ENCODE data around the gene P2RY6.
"Not testable (repeated sequence)": the region's sequence is repeated elsewhere in the genome, so short reads cannot be mapped to it uniquely, and the experiment has no call there.

Gene P2RY6

DNA sequence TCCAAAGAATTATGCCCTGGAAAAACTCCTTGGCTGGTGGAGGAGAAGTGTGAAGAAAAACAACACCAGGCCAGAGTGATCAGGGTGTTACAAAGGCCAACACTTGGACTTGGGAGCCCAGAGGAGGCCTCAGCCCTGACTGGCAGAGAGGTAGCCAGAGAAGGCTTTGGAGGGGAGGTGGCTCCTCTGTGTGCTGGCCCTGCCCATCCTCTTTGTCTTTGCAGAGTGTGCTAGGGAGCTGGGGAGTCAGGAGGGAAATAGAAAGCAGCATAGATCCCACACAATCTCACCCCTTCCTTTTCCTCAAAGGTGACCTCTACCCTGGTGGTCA lies 12.0 kb upstream of the P2RY6 start:
- DNase-seq (ENCODE audit: low read depth): no peak

DNA sequence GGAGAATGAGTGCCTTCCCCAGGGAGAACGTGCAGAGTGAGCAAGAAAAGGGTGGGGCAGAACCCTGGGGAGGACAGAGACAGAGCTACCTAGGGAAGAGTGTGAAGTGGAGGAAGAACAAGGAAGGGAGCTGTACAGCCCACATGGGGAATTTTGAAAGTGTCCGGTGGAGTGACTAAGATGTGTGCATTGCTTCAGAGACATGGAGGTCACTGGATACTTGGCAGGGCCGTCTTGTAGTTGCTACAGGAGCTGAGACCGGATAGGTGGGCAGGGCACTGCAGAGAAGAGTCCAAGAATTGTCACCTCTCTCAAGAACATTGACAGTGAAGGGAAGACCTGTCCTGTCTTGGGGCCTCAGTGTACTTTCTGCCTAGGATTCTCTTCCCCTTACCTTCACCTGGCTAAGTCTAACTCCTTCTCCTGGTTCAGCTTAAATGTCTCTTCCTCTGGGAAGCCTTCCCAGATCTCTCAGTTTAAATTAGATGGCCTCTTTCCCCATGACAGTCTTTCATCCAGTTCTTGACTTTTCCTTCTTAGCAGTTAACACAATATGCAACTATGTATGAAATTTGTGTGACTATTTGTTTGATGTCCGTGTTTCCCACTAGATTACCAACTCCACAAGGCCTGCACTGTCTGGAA lies 9.2 kb upstream of the P2RY6 start:
- DNase-seq (ENCODE audit: low read depth): no peak

DNA sequence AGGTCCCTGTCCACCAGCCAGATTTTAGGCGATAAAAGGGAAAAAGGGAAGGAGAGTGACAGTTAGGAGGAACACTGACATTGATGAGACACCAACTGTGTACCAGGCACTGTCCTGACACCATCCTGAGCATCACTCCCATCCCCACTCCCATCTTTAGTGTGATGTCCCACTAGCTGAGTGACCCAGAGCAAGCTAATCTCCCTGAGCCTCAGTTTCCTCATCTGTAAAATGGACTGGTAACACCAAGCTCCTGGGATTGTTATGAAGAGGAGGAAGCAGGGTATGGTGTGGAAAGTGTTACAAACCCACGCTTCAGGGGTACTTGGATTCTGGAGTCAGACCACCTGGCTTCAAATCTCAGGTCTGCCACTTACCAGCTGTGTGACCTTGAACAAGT lies 8.5 kb upstream of the P2RY6 start:
- no peak for DNase-seq (ENCODE audit: low read depth)

DNA sequence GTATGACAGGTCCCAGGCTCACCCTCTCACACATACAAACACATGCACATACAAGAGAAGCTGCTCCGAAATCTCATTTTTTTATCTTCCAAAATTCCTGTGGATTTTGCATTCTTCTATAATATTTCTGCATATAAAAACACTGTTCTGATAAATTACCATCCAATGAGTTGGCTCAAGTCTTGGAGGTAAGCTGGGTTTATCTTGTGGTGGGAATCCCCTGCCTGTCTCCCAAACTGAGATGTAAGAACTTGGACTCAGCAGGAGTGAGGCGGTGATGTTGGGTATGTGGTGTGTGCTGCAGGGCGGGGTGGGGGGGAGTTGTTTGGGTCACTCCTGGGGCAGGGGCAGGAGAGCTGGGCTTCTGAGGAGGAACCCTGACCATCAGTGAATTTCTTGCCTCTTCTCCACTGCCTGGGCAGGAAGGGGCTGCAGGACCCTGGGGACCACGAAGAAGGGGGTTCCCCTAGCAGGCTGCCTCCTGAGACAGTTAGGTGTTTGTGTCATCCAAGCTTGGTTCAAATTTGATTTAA lies 6.8 kb upstream of the P2RY6 start:
- DNase-seq (ENCODE audit: low read depth): no peak

DNA sequence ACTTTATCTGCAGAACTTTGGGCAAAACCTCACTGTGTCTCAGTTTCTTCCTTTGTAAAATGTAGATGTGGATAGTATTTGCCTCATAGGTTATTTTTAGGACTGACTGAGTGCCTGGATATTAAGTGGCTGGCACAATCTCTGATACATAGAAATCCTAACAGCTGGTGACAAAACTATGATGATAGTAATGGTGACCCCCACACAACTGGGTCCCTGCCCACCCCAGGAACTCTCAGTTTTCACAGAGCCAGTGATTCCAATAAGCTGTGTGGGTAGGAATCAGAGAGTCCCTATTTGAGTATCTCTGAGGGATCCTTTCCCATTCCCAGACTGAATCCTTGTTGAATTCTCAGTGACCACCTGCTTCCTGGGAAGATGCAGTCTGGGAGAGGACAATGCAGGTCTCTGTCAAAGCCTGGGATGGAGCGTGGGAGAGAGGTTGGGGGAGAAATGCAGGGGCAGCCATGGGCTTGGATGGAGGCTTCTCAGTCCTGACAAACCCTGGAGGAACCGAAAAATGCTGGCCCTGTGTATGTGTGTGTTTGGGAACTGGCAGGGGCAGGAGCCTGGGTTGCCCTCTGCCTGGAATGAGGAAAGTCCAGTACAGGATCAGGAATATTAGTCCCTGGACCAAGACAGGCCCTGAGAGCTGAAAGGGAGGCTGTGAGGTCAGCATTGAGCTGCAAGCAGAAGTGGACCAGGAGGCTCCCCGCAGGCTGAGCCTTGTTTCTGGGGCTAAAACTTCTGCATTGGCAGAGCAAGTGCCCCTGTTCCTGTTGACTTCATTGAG lies 6.1 kb upstream of the P2RY6 start:
- DNase-seq (ENCODE audit: low read depth): no peak

DNA sequence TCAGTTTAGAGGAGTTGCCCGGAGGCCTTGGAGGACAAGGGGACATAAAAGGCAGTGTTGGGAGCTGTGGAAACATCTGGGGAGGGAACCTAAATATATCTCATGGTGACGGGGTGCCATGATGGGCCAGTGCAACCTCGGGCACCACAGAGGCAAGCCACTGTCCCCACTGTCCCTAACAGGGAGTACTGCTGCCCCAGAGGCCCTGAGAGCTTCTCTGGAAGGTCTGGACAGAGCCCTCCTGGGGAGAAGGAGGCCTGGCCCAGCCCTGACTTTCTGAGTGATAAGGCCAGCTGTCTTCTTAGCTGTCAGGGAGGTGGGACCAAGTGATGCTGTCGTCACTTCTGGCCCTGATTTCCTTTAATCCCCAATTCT lies 5.5 kb upstream of the P2RY6 start:
- no peak for DNase-seq (ENCODE audit: low read depth)

DNA sequence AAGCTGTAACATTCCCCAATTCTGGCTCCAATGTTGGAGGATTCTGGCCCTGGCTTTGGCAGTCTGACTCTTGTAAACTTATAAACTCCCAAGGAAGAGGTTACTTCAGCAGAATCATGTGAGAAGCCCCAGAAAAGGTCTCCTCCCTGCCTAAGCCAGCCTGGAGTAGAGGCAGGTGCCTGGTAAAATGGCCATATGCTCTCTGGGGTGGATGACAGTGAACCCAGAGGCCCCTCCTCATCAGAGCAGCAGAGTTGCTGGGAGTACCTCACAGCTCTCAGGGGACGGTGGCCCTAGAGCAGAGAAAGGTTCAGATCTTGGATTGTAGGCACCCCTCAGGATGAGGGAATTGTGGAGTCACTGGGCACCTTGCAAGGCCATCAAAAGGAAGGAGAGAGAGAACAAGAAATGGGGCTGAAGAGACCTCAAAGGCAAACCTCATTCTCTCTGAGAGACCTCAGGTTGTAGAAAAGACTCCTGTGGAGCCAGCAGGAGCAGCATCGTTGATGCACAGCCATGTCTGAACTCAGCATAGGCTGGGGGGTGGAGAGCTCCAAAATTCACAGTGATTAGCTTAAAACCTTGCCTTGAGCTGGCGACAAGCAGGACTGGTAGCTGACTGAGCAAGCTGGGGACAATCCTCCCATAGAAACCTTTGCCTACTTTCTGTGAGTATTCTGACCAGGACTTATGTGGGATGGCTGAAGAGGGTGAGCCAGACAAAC lies 4.9 kb upstream of the P2RY6 start:
- DNase-seq (ENCODE audit: low read depth): no peak

DNA sequence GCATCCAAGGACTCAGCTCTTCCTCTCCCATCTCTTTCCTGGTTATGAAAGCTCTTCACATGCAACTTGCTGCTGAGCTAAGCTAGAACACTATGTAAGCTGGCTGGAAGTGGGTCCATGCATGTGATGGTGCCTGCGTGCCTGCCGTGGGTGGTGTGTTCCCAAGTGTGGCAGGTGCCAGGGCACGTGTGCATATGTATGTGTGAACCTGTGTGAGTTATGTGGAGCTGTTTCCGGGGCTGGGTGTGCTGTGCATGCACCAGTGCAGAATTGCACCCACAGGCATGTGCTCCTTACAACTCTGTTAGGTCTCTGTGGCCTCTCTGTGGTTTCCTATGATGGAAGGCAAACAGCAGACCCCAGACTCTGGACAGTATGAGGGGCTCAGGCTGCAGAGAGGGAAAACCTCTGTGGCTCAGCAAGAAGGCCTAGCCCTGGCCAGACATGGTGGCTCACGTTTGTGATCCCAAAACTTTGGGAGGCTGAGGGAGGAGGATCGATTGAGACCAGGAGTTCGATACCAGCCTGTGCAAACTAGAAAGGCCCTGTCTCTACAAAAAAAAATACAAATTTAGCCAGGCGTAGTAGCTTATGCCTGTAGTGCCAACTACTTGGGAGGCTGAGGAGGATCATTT lies 4.1 kb upstream of the P2RY6 start:
- no peak for DNase-seq (ENCODE audit: low read depth)

DNA sequence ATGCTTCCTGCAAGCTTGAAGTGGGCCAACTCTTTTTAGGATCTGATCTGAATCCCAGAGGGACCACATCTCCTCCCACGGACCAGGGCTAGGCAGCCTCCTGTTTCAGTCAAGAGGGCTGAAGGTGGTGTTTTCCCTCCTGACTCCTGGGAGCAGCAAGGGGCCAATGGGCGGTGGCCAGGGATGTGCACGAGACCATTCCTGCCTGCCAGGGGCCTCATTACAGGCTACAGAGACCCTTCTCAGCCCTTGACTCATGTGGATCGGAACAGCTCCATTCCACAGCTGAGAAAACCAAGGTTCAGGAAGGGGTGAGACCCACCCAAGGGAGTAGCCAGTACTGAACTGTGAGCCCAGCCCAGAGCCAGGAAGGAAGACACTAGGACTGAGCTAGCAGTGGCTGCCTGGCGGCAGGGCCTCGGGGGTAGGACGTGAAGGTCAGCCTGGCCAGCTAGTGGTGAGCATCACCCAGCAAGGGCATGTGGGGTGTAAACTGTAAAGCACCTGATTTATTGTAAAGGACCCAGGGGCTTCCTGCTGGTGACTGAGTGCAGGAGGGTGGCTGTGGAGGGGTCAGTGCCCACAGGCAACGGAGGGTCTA lies 3.4 kb upstream of the P2RY6 start:
- no peak for DNase-seq (ENCODE audit: low read depth)

DNA sequence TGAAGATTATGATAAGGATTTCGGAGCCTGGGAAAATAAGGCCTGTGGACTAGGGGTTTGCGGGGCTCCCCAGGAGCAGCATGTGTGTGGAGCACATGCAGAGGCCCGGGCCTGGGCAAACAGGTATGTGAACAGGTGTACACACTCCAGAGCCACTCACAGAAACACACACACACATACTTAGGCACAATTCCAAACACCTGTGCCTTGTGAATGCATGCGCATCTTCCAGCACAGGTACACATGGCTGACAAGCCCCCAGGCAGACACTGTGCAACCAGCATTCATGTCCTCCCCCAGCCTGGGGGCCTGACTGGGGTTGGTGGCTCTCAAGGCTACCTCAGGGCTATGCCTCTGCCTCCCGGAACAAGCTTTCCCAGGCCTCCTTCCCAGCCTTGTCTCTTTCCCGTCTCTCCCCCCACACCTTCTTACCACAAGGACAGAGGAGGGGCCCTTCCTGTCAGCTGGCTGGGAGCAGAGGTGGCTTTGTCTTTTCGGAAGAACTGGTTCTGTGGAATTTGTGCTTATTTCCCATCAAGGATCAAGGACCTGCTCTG lies 2.6 kb upstream of the P2RY6 start:
- DNase-seq (ENCODE audit: low read depth): no peak

DNA sequence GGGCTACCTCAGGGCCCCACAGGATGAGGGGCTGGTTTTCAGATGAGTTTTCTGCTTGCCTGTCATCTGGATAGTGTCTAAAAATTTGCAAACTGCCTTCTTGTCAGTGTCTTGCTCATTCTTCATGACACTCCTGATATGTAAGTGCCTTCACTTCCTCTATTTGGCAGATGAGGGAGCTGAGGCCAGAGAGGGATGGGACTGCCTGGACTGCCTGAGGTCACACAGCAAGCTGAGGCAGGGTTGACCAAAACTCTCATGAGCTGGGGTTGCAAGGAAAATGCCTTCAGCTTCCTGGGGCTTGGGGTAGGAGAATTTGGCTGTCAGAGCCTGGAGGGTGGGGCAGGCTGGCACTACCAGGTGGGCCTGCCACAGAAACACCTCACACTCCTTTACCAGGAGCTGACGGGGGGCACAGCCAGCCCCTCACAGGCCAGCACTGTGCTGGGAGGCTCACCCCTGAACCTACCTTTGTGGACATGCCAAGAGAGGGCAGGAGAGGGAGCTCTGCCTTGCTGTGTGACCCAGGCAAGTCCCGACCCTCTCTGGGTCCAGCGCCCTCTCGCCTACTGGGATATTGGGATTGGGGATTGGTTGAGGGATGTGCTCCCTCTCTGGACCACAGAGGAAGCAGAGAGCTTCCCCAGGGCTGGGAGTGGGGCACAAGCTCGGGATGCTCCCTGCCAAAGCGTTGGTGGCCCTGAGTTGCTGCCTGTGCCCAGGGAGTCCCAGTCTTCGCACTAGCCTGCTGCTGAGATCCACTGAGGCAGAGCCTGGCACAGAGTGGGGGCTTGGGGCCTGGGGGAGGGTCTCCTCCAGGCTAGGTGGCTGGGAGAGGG lies 1.9 kb upstream of the P2RY6 start:
- no peak for DNase-seq (ENCODE audit: low read depth)

DNA sequence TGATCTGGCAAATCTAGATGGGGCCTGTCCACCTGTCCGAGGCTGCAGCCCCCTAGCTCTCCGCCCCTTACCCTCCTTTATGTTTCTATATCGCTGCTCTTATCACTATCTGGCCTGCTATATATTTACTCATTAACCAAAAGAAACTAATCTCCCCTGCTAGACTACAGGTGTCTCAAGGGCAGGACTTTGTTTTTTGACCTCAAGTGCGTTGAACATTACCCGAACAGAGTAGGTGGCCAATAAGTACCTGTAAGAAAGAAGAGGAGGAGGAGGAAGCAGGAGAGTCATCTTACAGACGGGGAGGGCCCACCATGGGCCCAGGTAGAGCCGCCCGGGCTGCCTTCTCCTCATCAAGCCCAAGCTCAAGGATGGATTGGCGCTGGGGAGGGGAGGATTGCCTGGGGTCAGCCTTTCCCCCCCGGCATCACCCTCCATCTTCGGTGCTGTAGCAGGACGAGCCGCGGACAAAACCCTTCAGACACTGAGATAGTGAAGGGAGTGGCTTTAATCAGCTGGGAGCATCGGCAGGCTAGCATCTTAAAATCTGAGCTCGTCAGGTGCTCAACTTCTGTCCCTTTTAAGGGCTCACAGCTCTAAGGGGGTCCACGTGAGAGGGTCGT lies 1.2 kb upstream of the P2RY6 start:
- no peak for DNase-seq (ENCODE audit: low read depth)

DNA sequence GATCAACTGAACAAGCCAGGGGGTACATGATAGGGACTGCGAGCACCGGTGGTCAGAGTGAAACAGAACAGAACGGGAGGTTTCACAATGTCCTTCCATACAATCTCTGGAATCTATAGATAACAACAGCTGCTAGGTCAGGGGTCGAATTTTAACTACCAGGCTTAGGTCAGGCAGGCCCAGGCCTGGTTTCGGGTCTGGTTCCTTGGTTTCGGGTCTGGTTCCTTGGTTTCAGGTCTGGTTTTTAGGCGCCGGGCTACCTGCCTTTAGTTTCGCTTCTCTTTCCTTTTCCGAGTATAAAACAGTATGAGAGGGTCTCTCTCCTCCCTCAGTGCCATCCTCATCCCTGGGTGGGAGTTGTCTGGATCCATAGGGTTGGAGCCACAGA lies 666 bp upstream of the P2RY6 start:
- not testable (repeated sequence) for DNase-seq (ENCODE audit: low read depth)

DNA sequence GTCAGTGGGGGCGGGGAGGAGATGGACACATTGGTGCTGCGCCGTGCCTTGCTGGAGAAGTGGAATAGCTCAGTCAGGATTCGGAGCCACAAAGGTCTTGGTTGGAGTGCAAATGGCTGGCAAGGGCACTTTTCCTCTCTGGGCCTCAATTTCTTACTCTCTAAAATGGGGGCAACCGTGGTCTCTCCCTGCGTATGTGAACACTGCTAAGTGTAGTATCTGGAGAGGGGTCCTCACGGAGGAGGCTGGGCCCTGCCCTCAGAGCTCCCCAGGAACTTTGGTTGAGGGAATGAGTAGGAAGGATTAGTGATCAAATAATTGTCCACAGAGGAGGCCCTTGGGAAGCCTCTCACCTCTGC lies 521 bp downstream of the P2RY6 start:
- DNase-seq (ENCODE audit: low read depth): no peak

DNA sequence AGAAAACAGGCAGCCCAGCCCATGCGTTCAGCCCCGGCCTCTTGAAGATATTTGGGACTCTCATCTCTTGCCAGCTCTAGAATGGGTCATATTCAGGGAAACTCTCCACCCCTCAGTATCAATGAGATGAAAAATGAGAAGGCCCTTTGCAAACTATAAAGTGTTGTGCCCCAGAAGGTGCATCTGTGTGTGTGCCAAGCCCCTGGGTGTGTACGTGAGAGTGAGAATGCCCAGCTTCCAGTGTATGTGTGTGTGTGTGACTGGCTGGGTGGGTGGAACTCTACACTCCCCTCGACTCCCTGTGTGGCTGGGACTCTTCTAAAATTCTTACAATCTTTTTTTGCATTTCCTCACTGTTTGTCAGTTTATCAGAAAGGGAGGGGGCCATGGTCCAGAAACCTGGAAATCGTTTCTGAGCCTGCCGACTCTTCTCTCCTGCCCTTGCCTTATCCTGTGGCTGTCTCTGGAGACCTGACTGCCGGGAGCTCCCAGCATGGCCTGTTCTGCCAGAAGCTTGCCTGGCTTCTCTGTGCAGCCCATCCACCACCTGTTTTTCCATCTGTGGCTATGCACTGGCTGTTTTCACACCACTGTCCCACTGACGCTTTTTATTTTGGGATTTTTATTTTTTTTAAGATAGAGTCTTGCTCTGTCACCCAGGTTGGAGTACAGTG lies 1.2 kb downstream of the P2RY6 start:
- DNase-seq (ENCODE audit: low read depth): no peak

DNA sequence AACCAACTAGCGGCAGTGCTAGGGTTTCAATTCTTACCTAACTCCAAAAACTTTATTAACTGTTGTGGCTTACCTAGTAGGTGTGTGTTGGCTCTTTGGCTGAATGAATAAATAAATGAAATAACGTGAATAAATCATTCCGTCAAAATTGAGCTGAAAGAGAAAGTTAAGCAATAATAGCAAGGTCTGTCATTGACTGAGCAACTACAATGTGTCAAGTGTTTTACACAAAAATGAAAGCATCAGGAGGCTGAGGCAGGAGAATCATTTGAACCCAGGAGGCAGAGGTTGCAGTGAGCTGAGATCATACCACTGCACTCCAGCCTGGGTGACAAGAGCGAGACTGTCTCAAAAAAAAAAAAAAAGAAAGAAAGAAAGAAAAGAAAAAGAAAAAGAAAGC lies 2.1 kb downstream of the P2RY6 start:
- not testable (repeated sequence) for DNase-seq (ENCODE audit: low read depth)

DNA sequence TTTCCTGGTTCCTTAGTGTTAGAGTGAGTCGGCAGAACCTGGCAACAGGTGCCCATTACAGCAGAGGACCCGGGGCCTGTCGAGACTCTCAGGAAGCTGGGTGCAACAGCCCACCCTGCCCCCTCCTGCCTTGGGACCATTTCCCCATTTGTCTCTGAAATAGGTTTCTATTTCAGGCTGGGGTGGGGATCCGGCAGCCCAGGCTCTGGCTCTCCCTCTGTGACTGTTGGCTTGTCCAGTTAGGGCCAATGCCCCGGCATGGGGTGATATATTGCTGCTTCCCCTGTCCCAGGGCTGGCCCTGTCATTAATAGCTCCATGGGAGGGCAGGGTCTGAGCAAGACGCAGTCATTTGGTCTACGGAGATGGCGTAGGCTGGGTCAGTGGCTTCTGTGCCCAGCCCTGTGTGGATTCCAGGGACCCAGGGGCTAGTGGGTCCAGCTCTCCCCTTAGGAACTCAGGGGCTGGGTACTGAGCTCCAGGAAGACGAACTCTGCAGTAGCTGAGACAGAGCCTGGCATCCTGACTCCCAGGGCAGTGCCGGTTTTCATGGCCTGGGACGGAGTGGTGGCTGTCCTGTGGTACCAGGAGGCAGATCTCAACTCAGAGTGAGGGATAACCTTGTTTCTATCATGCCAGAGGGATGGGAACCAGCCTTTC lies 2.7 kb downstream of the P2RY6 start:
- DNase-seq (ENCODE audit: low read depth): no peak

DNA sequence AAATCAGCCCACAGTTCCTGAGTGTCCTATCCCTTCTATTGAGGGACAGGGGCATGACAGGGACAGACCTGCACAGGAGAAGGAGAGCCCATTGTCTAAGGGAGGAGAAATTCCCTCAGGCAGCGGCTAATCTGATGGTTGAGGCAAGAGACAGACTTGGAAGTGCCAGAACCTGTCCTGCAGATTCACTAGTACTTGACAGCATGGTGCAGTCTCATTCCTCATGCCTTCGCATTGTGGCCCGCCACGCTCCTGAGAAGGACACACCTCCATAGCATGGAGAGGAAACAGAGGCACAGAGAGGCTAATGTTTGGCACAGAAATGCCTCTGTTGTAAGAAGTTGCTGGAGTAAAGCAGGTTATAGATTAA lies 3.2 kb downstream of the P2RY6 start:
- DNase-seq (ENCODE audit: low read depth): no peak

DNA sequence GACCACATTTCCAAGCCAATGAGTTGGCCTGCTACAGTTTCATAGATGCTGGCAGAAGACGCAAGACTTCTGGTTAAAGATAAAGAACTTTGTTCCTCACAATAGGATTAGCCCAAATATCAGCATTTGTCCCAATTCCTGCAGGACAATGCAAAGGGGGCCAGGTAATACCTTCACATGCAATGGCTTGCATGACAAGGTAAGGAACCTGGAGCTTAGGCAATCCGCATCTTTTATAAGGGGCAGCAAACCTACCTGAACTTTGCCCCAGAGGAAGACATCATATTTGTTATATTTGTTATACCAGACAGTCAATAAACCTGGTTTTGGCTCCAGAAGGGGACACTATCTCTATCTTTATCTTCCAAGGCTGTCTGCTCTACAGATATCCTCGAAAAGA lies 5.3 kb downstream of the P2RY6 start:
- no peak for DNase-seq (ENCODE audit: low read depth)

DNA sequence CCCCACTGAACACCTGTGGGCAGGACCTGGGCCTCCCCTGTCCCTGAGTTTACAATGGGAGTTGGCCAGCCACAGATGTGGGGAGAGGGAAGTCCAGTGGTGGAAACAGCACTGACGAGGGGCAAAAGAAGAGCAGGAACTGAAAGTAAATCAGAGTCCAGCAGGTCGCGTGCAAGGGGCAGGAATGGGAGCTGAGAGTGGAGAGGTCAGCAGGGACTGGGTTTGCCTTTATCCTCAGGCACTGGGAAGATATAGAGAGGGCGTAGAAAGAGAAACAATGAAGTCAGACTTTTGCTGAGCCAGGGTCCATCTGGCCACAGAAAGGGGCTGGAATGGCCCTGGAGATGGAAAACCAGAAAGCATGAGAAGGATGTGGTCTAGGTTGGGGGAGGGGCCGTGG lies 8.5 kb downstream of the P2RY6 start:
- no peak for DNase-seq (ENCODE audit: low read depth)
